ENCODE results near the gene ANKK1.

GRCh38 chr11:113372309-113372708 is 15.3 kb upstream of the ANKK1 start:
- no peak for TF ChIP-seq CTCF (IDR thresholded peaks at IDR 0.05)
- no peak for TF ChIP-seq POLR2A (IDR thresholded peaks at IDR 0.05)
